GM18499 (cell line): ENCODE data around the gene FAM240A.

ENCODE experiments used
- ATAC-seq: cut with Tn5 transposase; IDR thresholded peaks from one replicate; pipeline ENCODE4 v1.9.1; 2021; ENCODE audit warnings: moderate number of reproducible peaks; ENCODE audit not compliant: insufficient read depth, unreplicated experiment

Gene FAM240A

GRCh38 chr3:46670891-46671427 lies 58.6 kb downstream of the FAM240A start:
- ATAC-seq: no peak

GRCh38 chr3:46671541-46672348 lies 59.4 kb downstream of the FAM240A start:
- ATAC-seq: no peak

GRCh38 chr3:46672349-46672695 lies 60.0 kb downstream of the FAM240A start:
- ATAC-seq: no peak

- no peak for ATAC-seq
These were observed 61.1 kb downstream of the FAM240A start for GRCh38 chr3:46673151-46674030.

- ATAC-seq: no peak
These were observed 61.9 kb downstream of the FAM240A start for GRCh38 chr3:46674031-46674845.

GRCh38 chr3:46675426-46675825 lies 63.1 kb downstream of the FAM240A start:
- no peak for ATAC-seq
